H1 (cell line): Measurements from ENCODE around the gene SUGP1. TPM values are rescaled to one million over a fixed set of nuclear protein-coding genes. Genes with fewer than 3 reads are reported as not detected.

ENCODE experiments used
- CTCF ChIA-PET: fragments of 300-600 bp; sonication (Branson Sonifier 250); formaldehyde crosslinking; loops from one replicate; lab custom pipeline; 2021; ENCODE audit not compliant: partially characterized antibody; lab: Charles Lee
- POLR2A ChIA-PET: fragments of 300-600 bp; sonication (Branson Sonifier 250); formaldehyde crosslinking; loops from one replicate; lab custom pipeline; 2021; ENCODE audit warnings: inconsistent platforms; ENCODE audit not compliant: partially characterized antibody; lab: Charles Lee
- DNase-seq, 2 experiments: peaks; one replicate each; pipeline versions ENCODE4 v3.0.0 to v3.0.0-alpha.2; 2010 to 2022; ENCODE audit warnings: low spot score in 2 of 2, low read depth in 1 of 2, mixed read lengths in 1 of 2
- FAIRE-seq: peaks from 2 replicates; lab custom pipeline; 2011; peaks lifted over from hg19 to GRCh38; lab: Jason Lieb, UNC
- H2AFZ ChIP-seq: 2 replicates; pipeline ENCODE4 v1.8.1; 2012; ENCODE audit warnings: low read length, inconsistent platforms
- H2AK5ac ChIP-seq: 2 replicates; pipeline ENCODE4 v1.6.1; 2013; ENCODE audit warnings: low read depth, low read length
- H2BK120ac ChIP-seq: replicated peaks from 2 replicates; pipeline ENCODE3; 2013; ENCODE audit warnings: low read depth, low read length, inconsistent platforms
- H2BK12ac ChIP-seq: 2 replicates; pipeline ENCODE4 v1.6.1; 2013; ENCODE audit warnings: low read depth, low read length
- H2BK15ac ChIP-seq: 2 replicates; pipeline ENCODE4 v1.6.1; 2013; ENCODE audit warnings: low read length
- H2BK20ac ChIP-seq: 2 replicates; pipeline ENCODE4 v1.6.1; 2013; ENCODE audit warnings: low read length
- H2BK5ac ChIP-seq: 2 replicates; pipeline ENCODE4 v1.6.1; 2013; ENCODE audit warnings: low read depth, low read length
- H3K14ac ChIP-seq: 2 replicates; pipeline ENCODE4 v1.6.1; 2013; ENCODE audit warnings: inconsistent platforms; ENCODE audit not compliant: insufficient read length
- H3K18ac ChIP-seq: 2 replicates; pipeline ENCODE4 v1.6.1; 2013; ENCODE audit warnings: low read length; ENCODE audit errors: extremely low read depth
- H3K23ac ChIP-seq: 2 replicates; pipeline ENCODE4 v1.6.1; 2013; ENCODE audit warnings: inconsistent platforms; ENCODE audit not compliant: insufficient read length
- H3K23me2 ChIP-seq: 2 replicates; pipeline ENCODE4 v1.6.1; 2013; ENCODE audit warnings: low read depth, low read length
- H3K27ac ChIP-seq: 2 replicates; pipeline ENCODE4 v1.6.1; 2011; ENCODE audit warnings: low read depth, low read length, inconsistent platforms
- H3K27me3 ChIP-seq, 4 experiments: replicated peaks in 1 of 4; 1 replicate in 1 of 4; 2 replicates in 3 of 4; pipeline versions ENCODE4 v1.6.1 to v1.8.1; 2011 to 2013; ENCODE audit warnings: low read length in 3 of 4, mild to moderate bottlenecking in 3 of 4, inconsistent platforms in 2 of 4, mixed read lengths in 2 of 4, moderate library complexity in 1 of 4; ENCODE audit not compliant: control insufficient read depth in 3 of 4, insufficient read depth in 3 of 4; ENCODE audit errors: extremely low read depth in 1 of 4
- H3K36me3 ChIP-seq, 4 experiments: 2 replicates each; pipeline versions ENCODE4 v1.6.1 to v1.8.1; 2011 to 2013; ENCODE audit warnings: mild to moderate bottlenecking in 4 of 4, low read length in 3 of 4, moderate library complexity in 2 of 4, control low read depth in 1 of 4, inconsistent platforms in 1 of 4; ENCODE audit not compliant: insufficient read depth in 4 of 4, control insufficient read depth in 2 of 4
- H3K4ac ChIP-seq: replicated peaks from 2 replicates; pipeline ENCODE3; 2013; ENCODE audit warnings: low read length, low read depth, mixed read lengths, inconsistent platforms; ENCODE audit not compliant: insufficient read length
- H3K4me1 ChIP-seq, 4 experiments: replicated peaks in 1 of 4; 1 replicate in 1 of 4; 2 replicates in 3 of 4; pipeline versions ENCODE4 v1.6.1 to v1.8.1; 2011 to 2013; ENCODE audit warnings: low read length in 3 of 4, inconsistent platforms in 2 of 4, mixed read lengths in 1 of 4; ENCODE audit not compliant: insufficient read depth in 4 of 4, control insufficient read depth in 3 of 4
- H3K4me2 ChIP-seq, 2 experiments: 2 replicates each; pipeline versions ENCODE4 v1.6.1 to v1.8.1; 2011 to 2013; ENCODE audit warnings: low read depth in 2 of 2, low read length in 2 of 2, control low read depth in 1 of 2, inconsistent platforms in 1 of 2, mild to moderate bottlenecking in 1 of 2; ENCODE audit not compliant: insufficient read depth in 1 of 2
- H3K4me3 ChIP-seq, 4 experiments: fragments of 200-600, 300-600 bp in 1 of 4; sonication (generic), shearing (Covaris generic), sonication (Bioruptor Twin) in 1 of 4; 2 replicates each; pipeline versions ENCODE4 v1.5.1 to v1.8.1; 2011 to 2016; ENCODE audit warnings: low read length in 4 of 4, low read depth in 3 of 4, control low read depth in 2 of 4, inconsistent platforms in 2 of 4, mild to moderate bottlenecking in 2 of 4, mixed read lengths in 1 of 4, moderate library complexity in 1 of 4; ENCODE audit not compliant: insufficient read depth in 2 of 4; ENCODE audit errors: extremely low read depth in 1 of 4
- H3K56ac ChIP-seq: replicated peaks from 2 replicates; pipeline ENCODE3; 2013; ENCODE audit warnings: low read depth, mild to moderate bottlenecking, mixed read lengths, low read length, inconsistent platforms; ENCODE audit not compliant: insufficient read length
- H3K79me1 ChIP-seq: 2 replicates; pipeline ENCODE4 v1.6.1; 2013; ENCODE audit warnings: low read depth, low read length, control low read depth
- H3K79me2 ChIP-seq, 2 experiments: 2 replicates each; pipeline versions ENCODE4 v1.6.1 to v1.8.1; 2012 to 2013; ENCODE audit warnings: low read length in 2 of 2, mild to moderate bottlenecking in 2 of 2, inconsistent platforms in 1 of 2; ENCODE audit not compliant: insufficient read depth in 2 of 2, control insufficient read depth in 1 of 2
- H3K9ac ChIP-seq, 4 experiments: replicated peaks in 1 of 4; 1 replicate in 1 of 4; 2 replicates in 3 of 4; pipeline versions ENCODE4 v1.6.1 to v1.8.1; 2011 to 2013; ENCODE audit warnings: low read depth in 3 of 4, low read length in 3 of 4, control low read depth in 2 of 4, mild to moderate bottlenecking in 2 of 4, moderate library complexity in 2 of 4, inconsistent platforms in 1 of 4; ENCODE audit errors: extremely low read depth in 1 of 4
- H3K9me3 ChIP-seq, 2 experiments: 2 replicates each; pipeline versions ENCODE4 v1.6.1 to v1.8.1; 2012 to 2013; ENCODE audit warnings: mild to moderate bottlenecking in 2 of 2, moderate library complexity in 2 of 2, control low read depth in 1 of 2, inconsistent platforms in 1 of 2, low read depth in 1 of 2, low read length in 1 of 2, mixed read lengths in 1 of 2; ENCODE audit not compliant: insufficient read depth in 2 of 2
- H4K20me1 ChIP-seq, 2 experiments: replicated peaks in 1 of 2; 2 replicates each; pipeline versions ENCODE3 to v1.8.1; 2011 to 2013; ENCODE audit warnings: inconsistent platforms in 2 of 2, low read length in 2 of 2, mild to moderate bottlenecking in 1 of 2; ENCODE audit not compliant: insufficient read depth in 2 of 2, control insufficient read depth in 1 of 2
- H4K5ac ChIP-seq: 2 replicates; pipeline ENCODE4 v1.6.1; 2013; ENCODE audit warnings: low read length, low read depth, mixed read lengths, inconsistent platforms; ENCODE audit not compliant: insufficient read length
- H4K8ac ChIP-seq: 2 replicates; pipeline ENCODE4 v1.8.0; 2013; ENCODE audit warnings: mild to moderate bottlenecking, moderate library complexity, low read length, inconsistent platforms; ENCODE audit not compliant: insufficient read depth; ENCODE audit errors: extremely low read depth
- H4K91ac ChIP-seq: replicated peaks from 2 replicates; pipeline ENCODE3; 2013; ENCODE audit warnings: low read length, mixed read lengths, inconsistent platforms; ENCODE audit not compliant: insufficient read length
- EGR1 ChIP-seq: IDR thresholded peaks from 2 replicates; pipeline ENCODE4 v1.6.1; 2011; ENCODE audit warnings: low read depth, low read length, borderline replicate concordance
- SIRT6 ChIP-seq: IDR thresholded peaks from one replicate; pipeline ENCODE4 v1.7.1; 2012; ENCODE audit warnings: low read length, inconsistent platforms
- WGBS, 2 experiments: shearing (Covaris generic) in 1 of 2; methylation state at CpG; one replicate each; pipeline versions ENCODE4 v1.1.6 to v1.1.7; 2013 to 2015; ENCODE audit warnings: low lambda C conversion rate in 2 of 2, mixed read lengths in 2 of 2, inconsistent platforms in 1 of 2, low coverage in 1 of 2, missing lambda C conversion rate in 1 of 2; ENCODE audit not compliant: insufficient replicate concordance in 2 of 2, insufficient coverage in 1 of 2, insufficient read length in 1 of 2; ENCODE audit errors: extremely low coverage in 1 of 2, missing lambda C conversion rate in 1 of 2; 5-methylcytosine and 5-hydroxymethylcytosine counted together
- polyA plus RNA-seq, 7 experiments: library from polyadenylated mRNA; depleted of rRNA in 3 of 7; stranded (reverse) in 5 of 7; unstranded in 2 of 7; fragments of >200 nt in 5 of 7; fragments of 200-250 nt in 2 of 7; gene quantifications; 1 replicate in 5 of 7; 2 replicates in 1 of 7; 4 replicates in 1 of 7; pipeline versions ENCODE4 v1.2.1 to v1.2.3, GENCODE V29; 2011 to 2013; ENCODE audit warnings: missing spikeins in 2 of 7, mixed read lengths in 2 of 7
- total RNA-seq: library from RNA; stranded (reverse); fragmentation: NEBNext Ultra II Directional; extraction: Animal tissue kit (Norgen Biotek cat#: 25700); gene quantifications from 2 replicates; pipeline ENCODE4 v1.2.1, GENCODE V29; 2021

Gene SUGP1
- total and polyA plus RNA-seq, 2 of the 8 experiments (the other 6 are each of a cell fraction or from before 2014, with no cell fraction given), result 38.5 to 65.2 TPM

DNA sequence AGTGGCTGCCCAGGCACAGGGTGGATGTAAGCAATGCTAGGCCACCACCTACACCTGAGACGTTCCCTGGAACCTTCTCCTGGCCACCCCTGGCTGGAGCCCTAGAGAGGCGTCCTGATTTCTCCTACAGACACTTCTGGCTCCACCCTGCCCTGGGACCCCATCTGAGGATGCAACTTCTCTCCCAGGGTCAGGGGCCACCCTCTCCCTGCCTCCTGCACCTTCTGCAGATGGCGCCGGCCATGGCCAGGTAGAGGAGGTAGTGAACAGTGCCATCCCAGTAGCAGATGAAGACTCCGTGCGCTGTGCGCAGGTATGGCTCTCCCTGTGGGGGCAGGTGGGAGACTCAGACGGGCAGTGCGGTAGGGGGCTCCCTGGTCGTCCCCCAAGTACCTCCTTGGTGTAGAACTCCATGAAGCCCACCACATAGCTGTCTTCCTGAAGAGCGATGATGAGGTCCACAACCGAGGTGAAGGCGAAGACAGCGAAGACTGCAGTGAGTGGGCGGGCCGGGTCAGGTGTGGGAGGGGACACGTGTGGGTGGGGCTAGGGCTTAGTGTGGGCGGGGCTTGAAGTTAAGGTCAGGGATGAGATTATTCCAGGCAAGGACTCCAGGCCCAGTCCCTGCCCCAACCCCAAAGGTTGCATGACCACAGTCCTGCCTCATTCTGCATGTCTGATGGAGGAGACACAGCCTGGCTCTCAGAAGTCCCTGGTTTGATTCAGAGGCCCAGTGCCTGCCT lies 50.2 kb downstream of the SUGP1 start:
- Histone ChIP-seq H2BK12ac (peak overlapping the region; percentile 39; the same call in 1 of the 2 replicates), H3K56ac (no peak overlapping the region), H3K36me3 (no peaks in the 10 kb centered on the region), H3K9me3 (no peaks in the 10 kb centered on the region), H3K18ac (no peak overlapping the region; the same call in 1 of the 2 replicates), H2BK20ac (no peak overlapping the region), H2BK15ac (no peak overlapping the region), H3K9ac (no peak overlapping the region), H4K8ac (peak overlapping the region; percentile 35; the same call in 1 of the 2 replicates), H3K4ac (no peak overlapping the region), H4K5ac (no peak overlapping the region), H2BK5ac (peak overlapping the region; percentile 24; the same call in 1 of the 2 replicates), H2AK5ac (0 out of 2 replicates have a peak overlapping the region, but pooled peaks have one; percentile 24), H2BK120ac (no peak overlapping the region), H3K27ac (no peak overlapping the region), H3K79me1 (no peaks in the 10 kb centered on the region; the same call in 1 of the 2 replicates), H2AFZ (no peak overlapping the region), H3K23me2 (peaks cover 2% of the 10 kb centered on the region; the same call in 1 of the 2 replicates), H3K79me2 (no peaks in the 10 kb centered on the region), H3K23ac (no peak overlapping the region), H3K4me1 (peaks cover 0 to 7% (median 5%) of the 10 kb centered on the region in 4 experiments; a peak in 5 of 7 replicates), H4K91ac (no peak overlapping the region), H4K20me1 (peaks cover 0 to 6% of the 10 kb centered on the region in 2 experiments), H3K27me3 (no peaks in the 10 kb centered on the region; a peak in 1 of 7 replicates), H3K4me3 (no peak overlapping the region), H3K14ac (no peak overlapping the region), H3K4me2 (no peak overlapping the region; a peak in 1 of 4 replicates)
- DNase-seq (peak in 1 of 2 experiments; percentile 71), FAIRE-seq (no peak)
- ChIA-PET CTCF (interaction anchor here (0.6 kb wide), 2 partner anchors 105 to 1466 kb away, joined by 3 read pairs; no protein-coding TSS in a partner anchor), POLR2A (interaction anchor here (0.6 to 1.6 kb wide), 5 partner anchors 10 to 242 kb away, joined by 4 to 8 read pairs (median 5); no protein-coding TSS in a partner anchor)
- WGBS, 2 experiments, result 77% methylated on average over 18 of the region's 18 CpGs; no CpG with 5 or more reads in 1 of the 2 experiments
- TF ChIP-seq EGR1 (peak; percentile 55; the same call in 1 of the 2 replicates), SIRT6 (no peak)
